Measurements from ENCODE around the gene BRD1.

Gene BRD1

GRCh38 chr22:49827853-49828598, at the start of gene BRD1:
Gene BRD1, minus strand, starts transcription at chr22:49827873. Its CDS starts 3,556 bp downstream, at chr22:49824317.
- no peak for DNase-seq (ENCODE audit: low spot score)

- DNase-seq (ENCODE audit: low spot score): no peak
Observed at GRCh38 chr22:49873228-49873940, 45.7 kb upstream of the BRD1 start.

GRCh38 chr22:49872347-49872746, 44.7 kb upstream of the BRD1 start:
- no peak for DNase-seq (ENCODE audit: low spot score)

- no peak for DNase-seq (ENCODE audit: low spot score)
Observed at GRCh38 chr22:49871482-49871881, 43.8 kb upstream of the BRD1 start.

GRCh38 chr22:49869845-49870712, 42.4 kb upstream of the BRD1 start:
- no peak for DNase-seq (ENCODE audit: low spot score)

GRCh38 chr22:49869086-49869830, 41.6 kb upstream of the BRD1 start:
- DNase-seq (ENCODE audit: low spot score): no peak

- DNase-seq (ENCODE audit: low spot score): no peak
Observed at GRCh38 chr22:49867303-49868265, 39.9 kb upstream of the BRD1 start.

GRCh38 chr22:49866646-49867045, 39.0 kb upstream of the BRD1 start:
- DNase-seq (ENCODE audit: low spot score): no peak

- no peak for DNase-seq (ENCODE audit: low spot score)
Observed at GRCh38 chr22:49866134-49866533, 38.5 kb upstream of the BRD1 start.

- no peak for DNase-seq (ENCODE audit: low spot score)
Observed at GRCh38 chr22:49865156-49865555, 37.5 kb upstream of the BRD1 start.

- no peak for DNase-seq (ENCODE audit: low spot score)
Observed at GRCh38 chr22:49863931-49864330, 36.3 kb upstream of the BRD1 start.

GRCh38 chr22:49862496-49862776, 34.8 kb upstream of the BRD1 start:
- DNase-seq (ENCODE audit: low spot score): no peak

GRCh38 chr22:49861642-49862495, 34.2 kb upstream of the BRD1 start:
- DNase-seq (ENCODE audit: low spot score): no peak

- no peak for DNase-seq (ENCODE audit: low spot score)
Observed at GRCh38 chr22:49858827-49859226, 31.2 kb upstream of the BRD1 start.

- no peak for DNase-seq (ENCODE audit: low spot score)
Observed at GRCh38 chr22:49856766-49857618, 29.3 kb upstream of the BRD1 start.

GRCh38 chr22:49856343-49856742, 28.7 kb upstream of the BRD1 start:
- no peak for DNase-seq (ENCODE audit: low spot score)

- DNase-seq (ENCODE audit: low spot score): no peak
Observed at GRCh38 chr22:49855251-49855911, 27.7 kb upstream of the BRD1 start.
